Heart right ventricle (tissue), 16 donors: ENCODE results near the gene PPM1J. TPM values are rescaled to one million over a fixed set of nuclear protein-coding genes. Genes with fewer than 3 reads are reported as not detected.
A peak's percentile ranks its signal among the peaks of the same experiment; 100 is the strongest.

Experiments used
- ATAC-seq, 8 donors: fragments of 200-7000 bp; cut with Tn5 transposase; one replicate each; pipeline ENCODE4 v1.9.1; 2020; ENCODE audit warnings: mild to moderate bottlenecking in 8 of 8, moderate library complexity in 8 of 8, moderate number of reproducible peaks in 1 of 8
- DNase-seq, 2 donors: peaks; one replicate each; pipeline ENCODE4 v3.0.0-alpha.2; 2020
- H3K27ac ChIP-seq, 10 donors: fragments of 200-600 bp; sonication (generic) in 2 of 10; one replicate each; pipeline versions ENCODE4 v1.5.0 to v1.8.0; 2020 to 2022; ENCODE audit warnings: mild to moderate bottlenecking in 3 of 10
- H3K27me3 ChIP-seq, 7 donors: fragments of 200-600 bp; one replicate each; pipeline ENCODE4 v1.8.0; 2021 to 2022; ENCODE audit warnings: mild to moderate bottlenecking in 2 of 7
- H3K36me3 ChIP-seq, 9 donors: fragments of 200-600 bp; sonication (generic) in 1 of 9; one replicate each; pipeline versions ENCODE4 v1.5.0 to v1.8.0; 2020 to 2022; ENCODE audit warnings: mild to moderate bottlenecking in 2 of 9
- H3K4me1 ChIP-seq, 9 donors: fragments of 200-600 bp; sonication (generic) in 1 of 9; one replicate each; pipeline versions ENCODE4 v1.5.0 to v1.8.0; 2020 to 2022; ENCODE audit warnings: mild to moderate bottlenecking in 4 of 9
- H3K4me3 ChIP-seq, 10 donors: fragments of 200-600 bp; sonication (generic) in 2 of 10; one replicate each; pipeline versions ENCODE4 v1.5.0 to v1.8.0; 2020 to 2022; ENCODE audit warnings: mild to moderate bottlenecking in 7 of 10, moderate library complexity in 2 of 10
- H3K9me3 ChIP-seq, 11 donors: fragments of 200-600 bp in 10 of 11; sonication (generic) in 2 of 11; one replicate each; pipeline versions ENCODE4 v1.5.0 to v1.8.0; 2013 to 2022; ENCODE audit warnings: mild to moderate bottlenecking in 2 of 11, control low read depth in 1 of 11, moderate library complexity in 1 of 11
- CTCF ChIP-seq, 9 donors: fragments of 200-600 bp; sonication (generic) in 2 of 9; IDR thresholded peaks; one replicate each; pipeline versions ENCODE4 v1.5.0 to v1.8.0; 2021 to 2022; ENCODE audit warnings: antibody characterized with exemption in 9 of 9, mild to moderate bottlenecking in 5 of 9, moderate library complexity in 1 of 9
- WGBS, 2 donors: extraction: QIAGEN DNeasy Blood & Tissue Kit; methylation state at CpG; one replicate each; pipeline ENCODE4 v1.1.7; 2013; ENCODE audit warnings: inconsistent platforms in 1 of 2; 5-methylcytosine and 5-hydroxymethylcytosine counted together
- intact Hi-C, 10 donors: fragments of 100-400 bp; cut with DNase I; formaldehyde crosslinking; loops; one replicate each; pipeline versions ENCODE4 v1.11.1 to v1.14.2; 2022
- polyA plus RNA-seq, 2 donors: library from polyadenylated mRNA; stranded (reverse); fragments of 200-250 nt; gene quantifications; one replicate each; pipeline ENCODE4 v1.2.3, GENCODE V29; 2013
- total RNA-seq, 10 donors: library from RNA; stranded (reverse); fragmentation: NEBNext Ultra II Directional in 3 of 10; extraction: Animal tissue kit (Norgen Biotek cat#: 25700) in 3 of 10; gene quantifications; one replicate each; pipeline versions ENCODE4 v1.2.1 to v1.2.4, GENCODE V29; 2021 to 2023
- donor health status: Arrhythmogenic right ventricular cardiomyopathy.
- donor health status: ischemic (EF 13 %, LVEDD 7.1; RV severe dilation, severe dysfunction).
- donor health status: healthy with polysubstance abuse.
- donor health status: DM: no; HTN: yes; CAD: no.
- donor health status: DM: no; HTN: no; CAD: no.
- donor health status: ischemic (EF 25% LVEDD 6.9; RV normal size, moderate dysfunction).
- donor health status: ischemic (EF 25% LVEDD 5.7; RV mildly dilated, moderate dysfunction).
- donor health status: healthy.
- donor health status: DM: yes; HTN: yes; CAD: no.
- donor health status: Ischemic cardiomyopathy.
- donor health status: ischemic (EF 35%, LVEDD 5.7; RV mildly dilated, moderate dysfunction).
- donor health status: nonischemic (EF 11% LVEDD 7.7; RV severe dilation, severe dysfunction).
- donor health status: DM: yes; HTN: yes; CAD: no.
- donor health status: PGD.
- donor health status: ischemic (EF 29% LVEDD 5.4; RV normal size, mild dysfunction).
- donor health status: nonischemic (EF 23%, LVEDD 6.1; RV moderate dilation, normal function).

The PPM1J gene
- total and polyA plus RNA-seq, 12 donors = 2.4 to 11.0 (median 8.1) TPM

GRCh38 chr1:112700290-112701226 is 14.6 kb downstream of the PPM1J start:
- H3K4me3 ChIP-seq = peak overlapping the region in 2 of 10 donors; percentile 14 to 16
- 14 to 16% methylated on average over 7 of the region's 7 CpGs for WGBS, 2 donors
- intact Hi-C loops = loop anchor here in 3 of 10 donors (10.0 kb wide), 4 partner anchors 76 to 966 kb away; partner anchors contain the start of genes INKA2 (in 1 of the 3) and WNT2B (in 1 of the 3)
- H3K36me3 ChIP-seq = peaks cover 0 to 87% (median 27%) of the 10 kb centered on the region in 9 donors
- peak overlapping the region; percentile 67 to 100 (median 92) for H3K27ac ChIP-seq
- H3K9me3 ChIP-seq = no peaks in the 10 kb centered on the region
- peaks cover 37 to 87% (median 79%) of the 10 kb centered on the region in 9 donors for H3K4me1 ChIP-seq
- peak; percentile 99 for DNase-seq
- TF ChIP-seq CTCF (IDR thresholded peaks at IDR 0.05) = peak in 6 of 9 donors; percentile 6 to 40 (median 24)
- peak; percentile 71 to 86 (median 82) for ATAC-seq
- H3K27me3 ChIP-seq = no peaks in the 10 kb centered on the region

- Histone ChIP-seq H3K9me3 (no peaks in the 10 kb centered on the region), H3K27ac (peak overlapping the region; percentile 67 to 100 (median 92)), H3K36me3 (peaks cover 0 to 97% (median 36%) of the 10 kb centered on the region in 9 donors), H3K4me1 (peaks cover 37 to 77% (median 70%) of the 10 kb centered on the region in 9 donors), H3K27me3 (no peaks in the 10 kb centered on the region), H3K4me3 (peak overlapping the region in 1 of 10 donors; percentile 9)
- intact Hi-C loops = loop anchor here in 3 of 10 donors (10.0 kb wide), 4 partner anchors 75 to 965 kb away; partner anchors contain the start of genes INKA2 (in 1 of the 3) and WNT2B (in 1 of the 3)
- no peak for TF ChIP-seq CTCF (IDR thresholded peaks at IDR 0.05)
- no peak for DNase-seq
- ATAC-seq = no peak
- 67 to 69% methylated on average over 13 of the region's 13 CpGs for WGBS, 2 donors
Measured at GRCh38 chr1:112699425-112700144, 15.5 kb downstream of the PPM1J start.

- 45 to 52% methylated on average over 17 of the region's 17 CpGs for WGBS, 2 donors
- no peaks in the 10 kb centered on the region for H3K9me3 ChIP-seq
- peak overlapping the region; percentile 5 to 100 (median 91) for H3K27ac ChIP-seq
- peaks cover 0 to 99% (median 44%) of the 10 kb centered on the region in 9 donors for H3K36me3 ChIP-seq
- intact Hi-C loops = no loop called here
- no peaks in the 10 kb centered on the region for H3K27me3 ChIP-seq
- no peak for ATAC-seq
- DNase-seq = peak in 1 of 2 donors; percentile 67
- H3K4me3 ChIP-seq = no peak overlapping the region
- no peak for TF ChIP-seq CTCF (IDR thresholded peaks at IDR 0.05)
- H3K4me1 ChIP-seq = peaks cover 31 to 68% (median 61%) of the 10 kb centered on the region in 9 donors
Measured at GRCh38 chr1:112698366-112699310, 16.5 kb downstream of the PPM1J start.
